ENCODE data around the gene COIL. TPM values are rescaled to one million over a fixed set of nuclear protein-coding genes. Genes with fewer than 3 reads are reported as not detected.

COIL gene
- total RNA-seq, 2 donors from 2014 or later = 7.3 to 7.9 TPM

GRCh38 chr17:56897646-56898424, 63.0 kb downstream of the COIL start:
- H3K9me3 ChIP-seq = no peaks in the 10 kb centered on the region
- H3K4me3 ChIP-seq = no peak overlapping the region
- no peaks in the 10 kb centered on the region for H3K4me1 ChIP-seq
- H3K36me3 ChIP-seq = peaks cover 95% of the 10 kb centered on the region
- DNase-seq (ENCODE audit: low spot score) = peak; percentile 48
- no peak for TF ChIP-seq CTCF (IDR thresholded peaks at IDR 0.05)
- no peaks in the 10 kb centered on the region for H3K27me3 ChIP-seq
- H3K27ac ChIP-seq = no peak overlapping the region

GRCh38 chr17:56896968-56897359, 63.9 kb downstream of the COIL start:
- no peaks in the 10 kb centered on the region for H3K4me1 ChIP-seq
- no peak overlapping the region for H3K4me3 ChIP-seq
- no peak for TF ChIP-seq CTCF (IDR thresholded peaks at IDR 0.05)
- no peaks in the 10 kb centered on the region for H3K9me3 ChIP-seq
- H3K27ac ChIP-seq = no peak overlapping the region
- peaks cover 91% of the 10 kb centered on the region for H3K36me3 ChIP-seq
- H3K27me3 ChIP-seq = no peaks in the 10 kb centered on the region
- no peak for DNase-seq (ENCODE audit: low spot score)

GRCh38 chr17:56896217-56896967, 64.5 kb downstream of the COIL start:
- Histone ChIP-seq H3K9me3 (no peaks in the 10 kb centered on the region), H3K27ac (no peak overlapping the region), H3K4me3 (no peak overlapping the region), H3K27me3 (no peaks in the 10 kb centered on the region), H3K36me3 (peaks cover 91% of the 10 kb centered on the region), H3K4me1 (no peaks in the 10 kb centered on the region)
- DNase-seq (ENCODE audit: low spot score) = no peak
- no peak for TF ChIP-seq CTCF (IDR thresholded peaks at IDR 0.05)

GRCh38 chr17:56894859-56895455, 65.9 kb downstream of the COIL start:
- Histone ChIP-seq H3K27me3 (no peaks in the 10 kb centered on the region), H3K4me1 (no peaks in the 10 kb centered on the region), H3K9me3 (no peaks in the 10 kb centered on the region), H3K36me3 (peaks cover 91% of the 10 kb centered on the region), H3K27ac (no peak overlapping the region), H3K4me3 (no peak overlapping the region)
- TF ChIP-seq CTCF (IDR thresholded peaks at IDR 0.05) = no peak
- DNase-seq (ENCODE audit: low spot score) = no peak

GRCh38 chr17:56893503-56893902, 67.3 kb downstream of the COIL start:
- H3K36me3 ChIP-seq = peaks cover 79% of the 10 kb centered on the region
- DNase-seq (ENCODE audit: low spot score) = no peak
- no peaks in the 10 kb centered on the region for H3K9me3 ChIP-seq
- no peak for TF ChIP-seq CTCF (IDR thresholded peaks at IDR 0.05)
- no peaks in the 10 kb centered on the region for H3K4me1 ChIP-seq
- no peaks in the 10 kb centered on the region for H3K27me3 ChIP-seq
- H3K4me3 ChIP-seq = no peak overlapping the region
- no peak overlapping the region for H3K27ac ChIP-seq

Data from right atrium auricular region (tissue), 2 donors.